ENCODE results near the gene SRPK2. TPM values are rescaled to one million over a fixed set of nuclear protein-coding genes. Genes with fewer than 3 reads are reported as not detected.
"Not testable (repeated sequence)": the region's sequence is repeated elsewhere in the genome, so short reads cannot be mapped to it uniquely, and the experiment has no call there.

Gene SRPK2
- total RNA-seq (2021) (57.8 and 59.8 TPM in 2 replicates), Bru-seq, nascent RNA (percentile 89 among the genes with signal in this experiment), BruChase-seq, experiment 1, labeled RNA remaining after a 2-hour chase (percentile 85 among the genes with signal in this experiment), BruChase-seq, experiment 2, labeled RNA remaining after a 6-hour chase (percentile 91 among the genes with signal in this experiment)
- long read RNA-seq, transcript SRPK2-202 (16 exons, 3,650 nt): major isoform, 21 of 76 reads
- long read RNA-seq, partial matches to known transcripts: 20 of 76 reads
- long read RNA-seq, other reads (novel, unspliced or antisense): 32 of 76 reads

- peak within 1 kb of the TSS; percentile 97 for H3K4me3 ChIP-seq (ENCODE audit: low read depth, low read length, poor library complexity, severe bottlenecking)
- no peak for TF ChIP-seq CTCF (conservative IDR thresholded peaks at IDR 0.05; ENCODE audit: low read depth, low read length)
- no peak for TF ChIP-seq EZH2 (IDR thresholded peaks at IDR 0.05; ENCODE audit: borderline replicate concordance, low read depth, low read length, poor library complexity, severe bottlenecking)
- H3K36me3 ChIP-seq (ENCODE audit: insufficient read depth, low read length, poor library complexity, severe bottlenecking): peaks cover 2% of the 10 kb centered on the region
- CTCF ChIA-PET: no interaction called here
- peak within 1 kb of the TSS; percentile 81 for H3K27ac ChIP-seq (ENCODE audit: low read depth, low read length, poor library complexity, severe bottlenecking)
- H3K27me3 ChIP-seq (replicated peaks; ENCODE audit: insufficient read depth, low read depth, low read length, poor library complexity): no peaks in the 10 kb centered on the region
- intact Hi-C loops (cut with micrococcal nuclease; ENCODE audit: unreplicated experiment): no loop called here
- no peaks in the 10 kb centered on the region for H3K4me1 ChIP-seq (ENCODE audit: insufficient read depth, low read length, poor library complexity, severe bottlenecking)
- H3K9me3 ChIP-seq (ENCODE audit: low read depth, low read length, poor library complexity, severe bottlenecking): no peaks in the 10 kb centered on the region
- no TSS peak for BruUV-seq (replicated peaks)
- peak; percentile 87 for DNase-seq (ENCODE audit: low spot score)
- POLR2A ChIA-PET (ENCODE audit: low non-redundant PET): no interaction called here
These were observed at the start of gene SRPK2 for GRCh38 chr7:105388356-105389087. TSS of gene SRPK2 (minus strand) at chr7:105388921.

GRCh38 chr7:105438254-105438653 lies 49.5 kb upstream of the SRPK2 start:
- Histone ChIP-seq H3K27ac (ENCODE audit: low read depth, low read length, poor library complexity, severe bottlenecking) (no peak overlapping the region), H3K4me3 (ENCODE audit: low read depth, low read length, poor library complexity, severe bottlenecking) (no peak overlapping the region), H3K9me3 (ENCODE audit: low read depth, low read length, poor library complexity, severe bottlenecking) (no peaks in the 10 kb centered on the region), H3K4me1 (ENCODE audit: insufficient read depth, low read length, poor library complexity, severe bottlenecking) (peaks cover 7% of the 10 kb centered on the region), H3K27me3 (replicated peaks; ENCODE audit: insufficient read depth, low read depth, low read length, poor library complexity) (peaks cover under 1% of the 10 kb centered on the region), H3K36me3 (ENCODE audit: insufficient read depth, low read length, poor library complexity, severe bottlenecking) (no peaks in the 10 kb centered on the region)
- DNase-seq (ENCODE audit: low spot score): no peak
- intact Hi-C loops (cut with micrococcal nuclease; ENCODE audit: unreplicated experiment): no loop called here
- CTCF ChIA-PET: no interaction called here
- POLR2A ChIA-PET (ENCODE audit: low non-redundant PET): no interaction called here
- BruUV-seq (replicated peaks): no TSS peak
- TF ChIP-seq CTCF (conservative IDR thresholded peaks at IDR 0.05; ENCODE audit: low read depth, low read length) (no peak), EZH2 (IDR thresholded peaks at IDR 0.05; ENCODE audit: borderline replicate concordance, low read depth, low read length, poor library complexity, severe bottlenecking) (no peak)

GRCh38 chr7:105437356-105437755 lies 48.6 kb upstream of the SRPK2 start:
- POLR2A ChIA-PET (ENCODE audit: low non-redundant PET): interaction anchor here (0.7 kb wide), 1 partner anchor 471 kb away, joined by 4 read pairs; no protein-coding TSS in a partner anchor
- H3K27ac ChIP-seq (ENCODE audit: low read depth, low read length, poor library complexity, severe bottlenecking); H3K4me3 ChIP-seq (ENCODE audit: low read depth, low read length, poor library complexity, severe bottlenecking); intact Hi-C loops (cut with micrococcal nuclease; ENCODE audit: unreplicated experiment); CTCF ChIA-PET; H3K36me3 ChIP-seq (ENCODE audit: insufficient read depth, low read length, poor library complexity, severe bottlenecking); H3K27me3 ChIP-seq (replicated peaks; ENCODE audit: insufficient read depth, low read depth, low read length, poor library complexity); H3K4me1 ChIP-seq (ENCODE audit: insufficient read depth, low read length, poor library complexity, severe bottlenecking); BruUV-seq (replicated peaks); H3K9me3 ChIP-seq (ENCODE audit: low read depth, low read length, poor library complexity, severe bottlenecking); DNase-seq (ENCODE audit: low spot score): not testable (repeated sequence)
